IMR-90 (cell line): ENCODE results near the gene SCARF1. TPM values are rescaled to one million over a fixed set of nuclear protein-coding genes. Genes with fewer than 3 reads are reported as not detected.

Source experiments
- ATAC-seq: fragments of 200-7000 bp; cut with Tn5 transposase; 2 replicates; pipeline ENCODE4 v1.9.1; 2020; ENCODE audit warnings: low read depth, mild to moderate bottlenecking, moderate library complexity
- BruUV-seq: library from RNA; stranded (reverse); fragments of 400-500 nt; replicated peaks from 2 replicates; lab custom pipeline; 2021; lab: Mats Ljungman, UMichigan
- CTCF ChIA-PET: fragments of 300-600 bp; formaldehyde crosslinking; extraction: SDS; loops from one replicate; lab custom pipeline; 2021; ENCODE audit warnings: antibody characterized with exemption; lab: Yijun Ruan, JAX
- POLR2A ChIA-PET: fragments of 300-600 bp; sonication (Branson Sonifier 250); formaldehyde crosslinking; loops from one replicate; lab custom pipeline; 2022; ENCODE audit warnings: antibody characterized with exemption; ENCODE audit not compliant: unreplicated experiment; lab: Charles Lee
- DNase-seq: peaks from one replicate; pipeline ENCODE4 v3.0.0; 2013
- H2AFZ ChIP-seq: replicated peaks from 2 replicates; pipeline ENCODE3; 2013; ENCODE audit warnings: low read length, mild to moderate bottlenecking; ENCODE audit not compliant: poor library complexity
- H2AK5ac ChIP-seq: 2 replicates; pipeline ENCODE4 v1.6.1; 2013; ENCODE audit warnings: low read depth, low read length, inconsistent platforms
- H2AK9ac ChIP-seq: replicated peaks from 2 replicates; pipeline ENCODE3; 2013; ENCODE audit warnings: mild to moderate bottlenecking, low read depth, low read length, moderate library complexity; ENCODE audit not compliant: poor library complexity
- H2BK120ac ChIP-seq: 2 replicates; pipeline ENCODE4 v1.6.1; 2013; ENCODE audit warnings: low read depth, low read length, inconsistent platforms
- H2BK15ac ChIP-seq: 3 replicates; pipeline ENCODE4 v1.6.1; 2013; ENCODE audit warnings: low read depth, low read length, inconsistent platforms
- H2BK20ac ChIP-seq: 2 replicates; pipeline ENCODE4 v1.6.1; 2013; ENCODE audit warnings: low read depth, mild to moderate bottlenecking, inconsistent platforms, low read length, moderate library complexity
- H2BK5ac ChIP-seq: 2 replicates; pipeline ENCODE4 v1.6.1; 2013; ENCODE audit warnings: mild to moderate bottlenecking, low read depth, low read length, inconsistent platforms; ENCODE audit not compliant: poor library complexity, severe bottlenecking
- H3K14ac ChIP-seq: replicated peaks from 2 replicates; pipeline ENCODE4 v1.6.1; 2013; ENCODE audit warnings: low read depth, low read length, inconsistent platforms
- H3K18ac ChIP-seq: 2 replicates; pipeline ENCODE4 v1.6.1; 2013; ENCODE audit warnings: low read depth, low read length, control low read depth
- H3K23ac ChIP-seq: 2 replicates; pipeline ENCODE4 v1.6.1; 2013; ENCODE audit warnings: low read depth, low read length, inconsistent platforms
- H3K27ac ChIP-seq: 2 replicates; pipeline ENCODE4 v1.5.1; 2013; ENCODE audit warnings: mild to moderate bottlenecking, control low read depth, low read length; ENCODE audit not compliant: insufficient read depth
- H3K27me3 ChIP-seq: 2 replicates; pipeline ENCODE4 v1.6.1; 2013; ENCODE audit warnings: low read length; ENCODE audit not compliant: control insufficient read depth, insufficient read depth
- H3K36me3 ChIP-seq: 2 replicates; pipeline ENCODE4 v1.6.1; 2013; ENCODE audit warnings: low read length, mixed read lengths; ENCODE audit not compliant: control insufficient read depth, insufficient read depth
- H3K4ac ChIP-seq: 2 replicates; pipeline ENCODE4 v1.6.1; 2013; ENCODE audit warnings: low read depth, low read length, inconsistent platforms
- H3K4me1 ChIP-seq: 2 replicates; pipeline ENCODE4 v1.6.1; 2013; ENCODE audit warnings: low read length, mixed read lengths; ENCODE audit not compliant: control insufficient read depth, insufficient read depth
- H3K4me2 ChIP-seq: 2 replicates; pipeline ENCODE4 v1.6.1; 2013; ENCODE audit warnings: low read depth, mild to moderate bottlenecking, control low read depth, low read length, moderate library complexity
- H3K4me3 ChIP-seq: 2 replicates; pipeline ENCODE4 v1.5.1; 2013; ENCODE audit warnings: low read depth, mild to moderate bottlenecking, control low read depth, low read length, moderate library complexity; ENCODE audit not compliant: insufficient read depth
- H3K56ac ChIP-seq: 2 replicates; pipeline ENCODE4 v1.6.1; 2013; ENCODE audit warnings: low read length, inconsistent platforms; ENCODE audit not compliant: insufficient read depth; ENCODE audit errors: extremely low read depth
- H3K79me1 ChIP-seq, 2 experiments: 2 replicates each; pipeline ENCODE4 v1.6.1; 2013; ENCODE audit warnings: low read length in 2 of 2, inconsistent platforms in 1 of 2, low read depth in 1 of 2
- H3K9ac ChIP-seq: 2 replicates; pipeline ENCODE4 v1.6.1; 2013; ENCODE audit warnings: low read depth, low read length, control low read depth
- H3K9me1 ChIP-seq: 2 replicates; pipeline ENCODE4 v1.6.1; 2013; ENCODE audit warnings: low read length, inconsistent platforms; ENCODE audit not compliant: insufficient read depth
- H3K9me3 ChIP-seq: 2 replicates; pipeline ENCODE4 v1.6.1; 2013; ENCODE audit warnings: low read length; ENCODE audit not compliant: control insufficient read depth, insufficient read depth
- H4K20me1 ChIP-seq: 2 replicates; pipeline ENCODE4 v1.6.1; 2013; ENCODE audit warnings: low read length, inconsistent platforms; ENCODE audit not compliant: insufficient read depth
- H4K5ac ChIP-seq: 2 replicates; pipeline ENCODE4 v1.6.1; 2013; ENCODE audit warnings: mild to moderate bottlenecking, low read depth, low read length, control low read depth
- H4K8ac ChIP-seq, 2 experiments: 2 replicates each; pipeline ENCODE4 v1.6.1; 2013; ENCODE audit warnings: low read depth in 2 of 2, low read length in 2 of 2, control low read depth in 1 of 2, inconsistent platforms in 1 of 2
- H4K91ac ChIP-seq: 2 replicates; pipeline ENCODE4 v1.6.1; 2013; ENCODE audit warnings: low read depth, low read length, inconsistent platforms; ENCODE audit not compliant: insufficient read depth
- CEBPB ChIP-seq: IDR thresholded peaks from 2 replicates; pipeline ENCODE4 v1.6.1; 2012; ENCODE audit warnings: low read depth, low read length, improper control_type of control experiment
- FOS ChIP-seq: fragments of 150-350 bp; IDR thresholded peaks from 2 replicates; pipeline ENCODE4 v1.6.1; 2016; ENCODE audit warnings: low read depth, low read length
- MAFK ChIP-seq: IDR thresholded peaks from 2 replicates; pipeline ENCODE4 v1.6.1; 2012; ENCODE audit warnings: low read depth, low read length, improper control_type of control experiment
- MAZ ChIP-seq: IDR thresholded peaks from 2 replicates; pipeline ENCODE4 v1.6.1; 2012; ENCODE audit warnings: low read depth, mild to moderate bottlenecking, low read length, improper control_type of control experiment, moderate library complexity, borderline replicate concordance
- MXI1 ChIP-seq: IDR thresholded peaks from 2 replicates; pipeline ENCODE4 v1.6.1; 2012; ENCODE audit warnings: low read depth, mild to moderate bottlenecking, low read length, moderate library complexity, borderline replicate concordance
- USF2 ChIP-seq: fragments of 150-350 bp; IDR thresholded peaks from 2 replicates; pipeline ENCODE4 v1.6.1; 2017; ENCODE audit warnings: mild to moderate bottlenecking, antibody characterized with exemption, low read length, low read depth
- WGBS, 2 experiments: methylation state at CpG; one replicate each; pipeline versions ENCODE4 v1.1.5 to v1.1.7; 2013; ENCODE audit warnings: missing lambda C conversion rate in 2 of 2; ENCODE audit not compliant: insufficient read length in 1 of 2; ENCODE audit errors: extremely low coverage in 2 of 2; 5-methylcytosine and 5-hydroxymethylcytosine counted together
- dilution Hi-C: fragments of 300-500 bp; cut with HindIII; formaldehyde crosslinking; loops from one replicate; pipeline ENCODE4 v1.14.3; 2018; ENCODE audit warnings: low sequenced_read_pairs; ENCODE audit not compliant: unreplicated experiment
- in situ Hi-C: fragments of 300-500 bp; cut with MboI; formaldehyde crosslinking; loops from 3 replicates; pipeline ENCODE4 v1.14.3; 2019; ENCODE audit warnings: low sequenced_read_pairs, inconsistent platforms, mixed read lengths
- intact Hi-C: fragments of 100-400 bp; cut with micrococcal nuclease; formaldehyde crosslinking; loops from 2 replicates; pipeline ENCODE4 v1.10.0; 2022
- polyA plus RNA-seq, 3 experiments: library from polyadenylated mRNA; depleted of rRNA; stranded (reverse); fragments of >200 nt; gene quantifications; 2 replicates each; pipeline ENCODE4 v1.2.3, GENCODE V29; 2012; ENCODE audit warnings: low replicate concordance in 1 of 3
- total RNA-seq: library from RNA; depleted of rRNA; stranded (reverse); fragments of >200 nt; gene quantifications from 2 replicates; pipeline ENCODE4 v1.2.3, GENCODE V29; 2012

Gene SCARF1
- total and polyA plus RNA-seq, 2 of the 4 experiments (the other 2 are of a cell fraction): 0.18 to 0.43 TPM

GRCh38 chr17:1627182-1627981 is 18.1 kb downstream of the SCARF1 start:
- H3K79me1 ChIP-seq: no peaks in the 10 kb centered on the region
- H4K20me1 ChIP-seq: no peaks in the 10 kb centered on the region
- no peak overlapping the region for H3K9ac ChIP-seq
- no peak overlapping the region for H3K56ac ChIP-seq
- H3K4me3 ChIP-seq: peak overlapping the region; percentile 71
- no peaks in the 10 kb centered on the region for H3K36me3 ChIP-seq
- H3K27ac ChIP-seq: no peak overlapping the region
- no TSS peak for BruUV-seq
- dilution Hi-C loops: no loop called here
- H4K8ac ChIP-seq: no peak overlapping the region
- H4K91ac ChIP-seq: no peak overlapping the region
- no peak overlapping the region for H3K14ac ChIP-seq
- TF ChIP-seq FOS (no peak), CEBPB (peak; percentile 72), MAFK (no peak), USF2 (no peak), MXI1 (no peak), MAZ (no peak)
- H3K9me3 ChIP-seq: no peaks in the 10 kb centered on the region
- peaks cover 11% of the 10 kb centered on the region; the same call in 1 of the 2 replicates for H3K27me3 ChIP-seq
- H4K5ac ChIP-seq: no peak overlapping the region
- ChIA-PET POLR2A (interaction anchor here (0.5 kb wide), 1 partner anchor 12 kb away, joined by 3 read pairs; no protein-coding TSS in a partner anchor), CTCF (interaction anchor here (1.6 to 3.2 kb wide), 2 partner anchors 53 to 54 kb away, joined by 6 to 23 read pairs; no protein-coding TSS in a partner anchor)
- no peak overlapping the region for H3K4ac ChIP-seq
- intact Hi-C loops: loop anchor here (5.0 kb wide), 1 partner anchor 35 kb away; no protein-coding TSS in a partner anchor
- ATAC-seq (no peak), DNase-seq (no peak)
- no peak overlapping the region for H2AK5ac ChIP-seq
- in situ Hi-C loops: no loop called here
- no peak overlapping the region for H2BK20ac ChIP-seq
- no peak overlapping the region for H2BK15ac ChIP-seq
- no peak overlapping the region for H2BK5ac ChIP-seq
- H2AK9ac ChIP-seq: no peak overlapping the region
- H3K9me1 ChIP-seq: no peaks in the 10 kb centered on the region
- H2BK120ac ChIP-seq: no peak overlapping the region
- peaks cover 5% of the 10 kb centered on the region for H3K4me1 ChIP-seq
- H3K18ac ChIP-seq: no peak overlapping the region
- H3K23ac ChIP-seq: no peak overlapping the region
- 11% methylated on average over 14 of the region's 39 CpGs; no CpG with 5 or more reads in 1 of the 2 experiments for WGBS, 2 experiments
- peak overlapping the region; percentile 46 for H3K4me2 ChIP-seq
- H2AFZ ChIP-seq: peak overlapping the region; percentile 96
